Esophagus muscularis mucosa (tissue), 4 donors: ENCODE measurements around the gene XRCC4. TPM values are rescaled to one million over a fixed set of nuclear protein-coding genes. Genes with fewer than 3 reads are reported as not detected.

Experiments used
- DNase-seq: peaks from one replicate; pipeline ENCODE4 v3.0.0-alpha.2; 2017; ENCODE audit errors: extremely low spot score
- H3K27ac ChIP-seq, 4 donors: fragments of 200-600 bp; sonication (generic); replicated peaks in 1 of 4; 1 replicate in 3 of 4; 2 replicates in 1 of 4; pipeline ENCODE4 v1.5.1; 2016 to 2019; ENCODE audit warnings: mild to moderate bottlenecking in 1 of 4
- H3K27me3 ChIP-seq, 4 donors: fragments of 200-600 bp; sonication (generic); one replicate each; pipeline versions ENCODE4 v1.5.1 to v1.6.0; 2016 to 2019
- H3K36me3 ChIP-seq, 4 donors: fragments of 200-600 bp; sonication (generic); one replicate each; pipeline ENCODE4 v1.5.1; 2016 to 2019
- H3K4me1 ChIP-seq, 4 donors: fragments of 200-600 bp; sonication (generic); one replicate each; pipeline ENCODE4 v1.5.1; 2016 to 2019
- H3K4me3 ChIP-seq, 4 donors: fragments of 200-600 bp; sonication (generic); 1 replicate in 2 of 4; 2 replicates in 2 of 4; pipeline ENCODE4 v1.5.1; 2016 to 2019; ENCODE audit warnings: mild to moderate bottlenecking in 4 of 4, moderate library complexity in 1 of 4
- H3K9me3 ChIP-seq, 4 donors: fragments of 200-600 bp; sonication (generic); 1 replicate in 3 of 4; 2 replicates in 1 of 4; pipeline ENCODE4 v1.5.1; 2016 to 2019
- CTCF ChIP-seq, 3 experiments: fragments of 200-600 bp in 2 of 3; fragments of 450-650 bp in 1 of 3; sonication (generic) in 2 of 3; IDR thresholded peaks; one replicate each; pipeline ENCODE4 v1.5.1; 2017 to 2019; ENCODE audit warnings: antibody characterized with exemption in 3 of 3, mild to moderate bottlenecking in 2 of 3, moderate library complexity in 1 of 3
- EP300 ChIP-seq: sonication (generic); formaldehyde crosslinking; IDR thresholded peaks from one replicate; pipeline ENCODE4 v1.6.1; 2017; ENCODE audit warnings: antibody characterized with exemption
- POLR2A ChIP-seq: fragments of 450-650 bp; IDR thresholded peaks from one replicate; pipeline ENCODE4 v1.6.1; 2017; ENCODE audit warnings: antibody characterized with exemption, moderate library complexity, mild to moderate bottlenecking, low read depth
- POLR2AphosphoS5 ChIP-seq, 2 donors: sonication (generic); formaldehyde crosslinking; IDR thresholded peaks; one replicate each; pipeline ENCODE4 v1.6.1; 2017; ENCODE audit warnings: antibody characterized with exemption in 2 of 2
- WGBS: methylation state at CpG from one replicate; pipeline ENCODE4 v1.1.5; 2018; 5-methylcytosine and 5-hydroxymethylcytosine counted together
- intact Hi-C: fragments of 100-400 bp; cut with DNase I; formaldehyde crosslinking; loops from one replicate; pipeline ENCODE4 v1.15.1; 2023
- total RNA-seq, 4 donors: library from RNA; depleted of rRNA; stranded (reverse); fragments of >200 nt; gene quantifications; one replicate each; pipeline versions ENCODE4 v1.1.0 to v1.2.1, GENCODE V29; 2016

XRCC4 gene
- total RNA-seq, 4 donors from 2014 or later = 4.5 to 7.1 (median 5.3) TPM

GRCh38 chr5:83172011-83172410 lies 94.7 kb downstream of the XRCC4 start:
- 80% methylated on average over 1 of the region's 1 CpG for WGBS
- intact Hi-C loops = no loop called here

GRCh38 chr5:83172655-83173054 lies 95.3 kb downstream of the XRCC4 start:
- Histone ChIP-seq H3K9me3 (no peaks in the 10 kb centered on the region), H3K4me1 (no peaks in the 10 kb centered on the region), H3K27me3 (no peaks in the 10 kb centered on the region), H3K4me3 (no peak overlapping the region), H3K27ac (no peak overlapping the region), H3K36me3 (no peaks in the 10 kb centered on the region)
- intact Hi-C loops = no loop called here
- DNase-seq = no peak
- TF ChIP-seq CTCF (IDR thresholded peaks at IDR 0.05) (no peak), POLR2AphosphoS5 (IDR thresholded peaks at IDR 0.05) (no peak), EP300 (no peak), POLR2A (no peak)

More at GRCh38 chr5:83172011-83172410, 94.7 kb downstream of the XRCC4 start:
- Histone ChIP-seq H3K4me1 (no peaks in the 10 kb centered on the region), H3K4me3 (no peak overlapping the region), H3K27me3 (no peaks in the 10 kb centered on the region), H3K9me3 (no peaks in the 10 kb centered on the region), H3K36me3 (no peaks in the 10 kb centered on the region), H3K27ac (no peak overlapping the region)
- TF ChIP-seq POLR2AphosphoS5 (IDR thresholded peaks at IDR 0.05) = no peak
- no peak for TF ChIP-seq CTCF (IDR thresholded peaks at IDR 0.05)
- TF ChIP-seq EP300 = no peak
- no peak for TF ChIP-seq POLR2A
- DNase-seq = no peak

- no peak for TF ChIP-seq POLR2AphosphoS5 (IDR thresholded peaks at IDR 0.05)
- TF ChIP-seq EP300 = no peak
- TF ChIP-seq POLR2A = no peak
- no peak for TF ChIP-seq CTCF (IDR thresholded peaks at IDR 0.05)
- intact Hi-C loops = no loop called here
- H3K9me3 ChIP-seq = no peaks in the 10 kb centered on the region
- 98% methylated on average over 2 of the region's 2 CpGs for WGBS
- H3K27ac ChIP-seq = no peak overlapping the region
- DNase-seq = no peak
- no peak overlapping the region for H3K4me3 ChIP-seq
- H3K27me3 ChIP-seq = no peaks in the 10 kb centered on the region
- no peaks in the 10 kb centered on the region for H3K36me3 ChIP-seq
- H3K4me1 ChIP-seq = no peaks in the 10 kb centered on the region
These were observed 96.5 kb downstream of the XRCC4 start for GRCh38 chr5:83173826-83174225.

- Histone ChIP-seq H3K4me3 (no peak overlapping the region), H3K36me3 (no peaks in the 10 kb centered on the region), H3K9me3 (no peaks in the 10 kb centered on the region), H3K4me1 (no peaks in the 10 kb centered on the region), H3K27me3 (no peaks in the 10 kb centered on the region), H3K27ac (no peak overlapping the region)
- TF ChIP-seq POLR2A (no peak), POLR2AphosphoS5 (IDR thresholded peaks at IDR 0.05) (no peak), EP300 (no peak), CTCF (IDR thresholded peaks at IDR 0.05) (no peak)
- intact Hi-C loops = no loop called here
- 96% methylated on average over 2 of the region's 2 CpGs for WGBS
- DNase-seq = no peak
These were observed 100.5 kb downstream of the XRCC4 start for GRCh38 chr5:83177803-83178202.

GRCh38 chr5:83179966-83180365 lies 102.6 kb downstream of the XRCC4 start:
- Histone ChIP-seq H3K27me3 (no peaks in the 10 kb centered on the region), H3K27ac (no peak overlapping the region), H3K4me3 (no peak overlapping the region), H3K9me3 (no peaks in the 10 kb centered on the region), H3K4me1 (no peaks in the 10 kb centered on the region), H3K36me3 (no peaks in the 10 kb centered on the region)
- no peak for DNase-seq
- TF ChIP-seq EP300 = no peak
- intact Hi-C loops = no loop called here
